Fibroblast of skin of left quadriceps (primary cell): ENCODE results near the gene HIBCH.
"Not testable (repeated sequence)": the region's sequence is repeated elsewhere in the genome, so short reads cannot be mapped to it uniquely, and the experiment has no call there.

ENCODE experiments used
- DNase-seq, 2 experiments: peaks; one replicate each; pipeline ENCODE4 v3.0.0-alpha.2; 2013; ENCODE audit warnings: low read depth in 2 of 2

Gene HIBCH

GRCh38 chr2:190157613-190158528 is 161.8 kb downstream of the HIBCH start:
- DNase-seq: not testable (repeated sequence)

- DNase-seq: no peak
These were observed 163.0 kb downstream of the HIBCH start for GRCh38 chr2:190156530-190157212.
